H9 (cell line): ENCODE measurements around the gene EIF3B. TPM values are rescaled to one million over a fixed set of nuclear protein-coding genes. Genes with fewer than 3 reads are reported as not detected.

Experiments used
- DNase-seq: peaks from one replicate; pipeline ENCODE4 v3.0.0-alpha.2; 2017
- H2AFZ ChIP-seq: one replicate; pipeline ENCODE4 v1.6.1; 2013; ENCODE audit warnings: mild to moderate bottlenecking, low read length, control low read depth, moderate library complexity
- H2AK5ac ChIP-seq: 2 replicates; pipeline ENCODE4 v1.6.1; 2013; ENCODE audit warnings: low read length, control low read depth, mixed read lengths; ENCODE audit not compliant: insufficient read length
- H2BK120ac ChIP-seq: one replicate; pipeline ENCODE4 v1.6.1; 2013; ENCODE audit warnings: low read depth, mild to moderate bottlenecking, low read length, control low read depth, inconsistent platforms; ENCODE audit not compliant: poor library complexity, severe bottlenecking
- H2BK12ac ChIP-seq: 2 replicates; pipeline ENCODE4 v1.6.1; 2013; ENCODE audit warnings: low read length, control low read depth, mixed read lengths, low read depth; ENCODE audit not compliant: insufficient read length
- H2BK15ac ChIP-seq: 2 replicates; pipeline ENCODE4 v1.6.1; 2013; ENCODE audit warnings: low read depth, low read length, control low read depth
- H2BK20ac ChIP-seq: one replicate; pipeline ENCODE4 v1.6.1; 2013; ENCODE audit warnings: low read depth, mild to moderate bottlenecking, low read length, control low read depth, inconsistent platforms; ENCODE audit not compliant: poor library complexity, severe bottlenecking
- H2BK5ac ChIP-seq: 2 replicates; pipeline ENCODE4 v1.6.1; 2013; ENCODE audit warnings: low read length, control low read depth, mixed read lengths; ENCODE audit not compliant: insufficient read length
- H3K14ac ChIP-seq: 2 replicates; pipeline ENCODE4 v1.6.1; 2013; ENCODE audit warnings: low read length, control low read depth; ENCODE audit not compliant: insufficient read depth
- H3K18ac ChIP-seq: 2 replicates; pipeline ENCODE4 v1.6.1; 2013; ENCODE audit warnings: low read depth, mild to moderate bottlenecking, mixed read lengths, low read length, control low read depth; ENCODE audit not compliant: insufficient read length
- H3K23ac ChIP-seq: 2 replicates; pipeline ENCODE4 v1.6.1; 2013; ENCODE audit warnings: low read length, control low read depth, mixed read lengths, low read depth; ENCODE audit not compliant: insufficient read length
- H3K23me2 ChIP-seq: 2 replicates; pipeline ENCODE4 v1.6.1; 2013; ENCODE audit warnings: low read depth, mild to moderate bottlenecking, mixed read lengths, low read length, control low read depth; ENCODE audit not compliant: insufficient read length, poor library complexity, severe bottlenecking
- H3K27ac ChIP-seq: 2 replicates; pipeline ENCODE4 v1.5.1; 2013; ENCODE audit warnings: low read length, control low read depth, mixed read lengths, low read depth; ENCODE audit not compliant: insufficient read length
- H3K27me3 ChIP-seq: 2 replicates; pipeline ENCODE4 v1.6.1; 2013; ENCODE audit warnings: low read length, control low read depth, inconsistent platforms; ENCODE audit not compliant: insufficient read depth
- H3K4ac ChIP-seq: 2 replicates; pipeline ENCODE4 v1.6.1; 2013; ENCODE audit warnings: low read depth, mild to moderate bottlenecking, control low read depth, inconsistent platforms, low read length, moderate library complexity
- H3K4me1 ChIP-seq: 2 replicates; pipeline ENCODE4 v1.6.1; 2013; ENCODE audit warnings: low read length, control low read depth, inconsistent platforms; ENCODE audit not compliant: insufficient read depth
- H3K4me2 ChIP-seq: 2 replicates; pipeline ENCODE4 v1.6.1; 2013; ENCODE audit warnings: low read length, control low read depth, mixed read lengths; ENCODE audit not compliant: insufficient read length, insufficient read depth
- H3K56ac ChIP-seq: 2 replicates; pipeline ENCODE4 v1.6.1; 2013; ENCODE audit warnings: low read depth, mild to moderate bottlenecking, mixed read lengths, low read length, control low read depth; ENCODE audit not compliant: insufficient read length
- H3K79me1 ChIP-seq: 2 replicates; pipeline ENCODE4 v1.6.1; 2013; ENCODE audit warnings: low read depth, mild to moderate bottlenecking, moderate library complexity, low read length, control low read depth, inconsistent platforms; ENCODE audit not compliant: insufficient read depth, poor library complexity, severe bottlenecking
- H3K79me2 ChIP-seq: 2 replicates; pipeline ENCODE4 v1.6.1; 2013; ENCODE audit warnings: low read length, control low read depth, inconsistent platforms; ENCODE audit not compliant: insufficient read depth
- H3K9ac ChIP-seq: 2 replicates; pipeline ENCODE4 v1.6.1; 2013; ENCODE audit warnings: low read length, control low read depth, mixed read lengths; ENCODE audit not compliant: insufficient read length; ENCODE audit errors: extremely low read depth
- H3K9me3 ChIP-seq: one replicate; pipeline ENCODE4 v1.6.1; 2013; ENCODE audit warnings: low read depth, low read length, inconsistent platforms; ENCODE audit not compliant: control insufficient read depth
- H3T11ph ChIP-seq: one replicate; pipeline ENCODE4 v1.6.1; 2013; ENCODE audit warnings: mild to moderate bottlenecking, low read length, control low read depth, inconsistent platforms
- H4K20me1 ChIP-seq: one replicate; pipeline ENCODE4 v1.6.1; 2013; ENCODE audit not compliant: control insufficient read depth, insufficient read length, insufficient read depth
- H4K5ac ChIP-seq: 2 replicates; pipeline ENCODE4 v1.6.1; 2013; ENCODE audit warnings: low read depth, mild to moderate bottlenecking, mixed read lengths, low read length, control low read depth; ENCODE audit not compliant: insufficient read length
- H4K8ac ChIP-seq: replicated peaks from 2 replicates; pipeline ENCODE4 v1.6.1; 2013; ENCODE audit warnings: low read length, control low read depth, mixed read lengths, low read depth; ENCODE audit not compliant: insufficient read length
- H4K91ac ChIP-seq: 2 replicates; pipeline ENCODE4 v1.6.1; 2013; ENCODE audit warnings: low read depth, mild to moderate bottlenecking, moderate library complexity, mixed read lengths, low read length, control low read depth; ENCODE audit not compliant: insufficient read length
- H3K27ac Mint-ChIP-seq, 3 experiments: 2 replicates in 2 of 3; 3 replicates in 1 of 3; pipeline ENCODE4 v1.8.0; 2020 to 2021; ENCODE audit warnings: mixed read lengths in 3 of 3, mild to moderate bottlenecking in 1 of 3, moderate library complexity in 1 of 3
- H3K27me3 Mint-ChIP-seq: 2 replicates; pipeline ENCODE4 v1.8.0; 2021; ENCODE audit warnings: low read depth, mild to moderate bottlenecking, moderate library complexity, mixed read lengths
- H3K36me3 Mint-ChIP-seq, 3 experiments: 2 replicates in 2 of 3; 3 replicates in 1 of 3; pipeline ENCODE4 v1.8.0; 2020 to 2021; ENCODE audit warnings: low read depth in 3 of 3, mixed read lengths in 3 of 3; ENCODE audit not compliant: insufficient read depth in 1 of 3
- H3K4me1 Mint-ChIP-seq, 2 experiments: 2 replicates each; pipeline ENCODE4 v1.8.0; 2020; ENCODE audit warnings: mixed read lengths in 2 of 2
- H3K4me3 Mint-ChIP-seq, 2 experiments: 2 replicates in 1 of 2; 3 replicates in 1 of 2; pipeline ENCODE4 v1.8.0; 2020 to 2021; ENCODE audit warnings: mild to moderate bottlenecking in 2 of 2, mixed read lengths in 2 of 2, moderate library complexity in 1 of 2
- H3K9me3 Mint-ChIP-seq, 2 experiments: 2 replicates in 1 of 2; 3 replicates in 1 of 2; pipeline ENCODE4 v1.8.0; 2020; ENCODE audit warnings: mild to moderate bottlenecking in 2 of 2, mixed read lengths in 2 of 2, moderate library complexity in 1 of 2
- WGBS: extraction: QIAGEN DNeasy Blood & Tissue Kit; methylation state at CpG from one replicate; pipeline ENCODE4 v1.1.7; 2013; ENCODE audit warnings: missing lambda C conversion rate, low lambda C conversion rate, mixed read lengths; ENCODE audit not compliant: insufficient read length; ENCODE audit errors: extremely low coverage; 5-methylcytosine and 5-hydroxymethylcytosine counted together
- total RNA-seq: library from RNA; stranded (reverse); gene quantifications from 2 replicates; pipeline ENCODE4 v1.2.1, GENCODE V29; 2021
- TF ChIP-seq, protein P1 (sequence below): fragments of 200-600 bp; sonication (generic); conservative IDR thresholded peaks from 3 replicates; pipeline ENCODE4 v1.8.0; 2021; ENCODE audit warnings: antibody characterized with exemption, mild to moderate bottlenecking

The EIF3B gene
- total RNA-seq, 1 experiment from 2014 or later: 337 TPM

DNA sequence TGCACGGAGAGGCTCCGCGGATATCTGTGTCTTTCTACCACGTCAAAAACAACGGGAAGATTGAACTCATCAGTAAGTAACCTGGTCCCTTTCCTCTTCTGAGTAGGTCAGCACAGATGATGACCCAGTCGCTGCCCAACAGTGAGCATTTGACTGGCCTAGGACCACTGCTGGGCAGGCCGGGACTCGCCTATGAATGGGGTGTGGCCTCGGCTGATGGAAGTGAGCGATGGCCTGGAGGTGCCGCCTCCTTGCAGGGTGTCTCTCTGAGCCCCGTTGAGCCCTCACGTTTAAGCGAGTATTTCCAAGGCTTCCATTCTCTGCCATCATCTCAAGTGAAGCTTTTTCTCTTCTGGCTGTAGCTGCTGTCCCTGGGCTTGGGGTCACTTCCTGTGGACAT is 18.1 kb downstream of the EIF3B start:
- H3K79me2 ChIP-seq: peaks cover 3% of the 10 kb centered on the region; the same call in 1 of the 2 replicates
- Mint-ChIP-seq H3K27me3 (no peaks in the 10 kb centered on the region; the same call in 1 of the 2 replicates), H3K36me3 (peaks cover 75 to 96% (median 95%) of the 10 kb centered on the region in 3 experiments), H3K4me1 (no peaks in the 10 kb centered on the region), H3K27ac (peak overlapping the region in 2 of 3 experiments; percentile 16 to 18; a peak in 2 of 7 replicates), H3K4me3 (no peak overlapping the region), H3K9me3 (no peaks in the 10 kb centered on the region; a peak in 2 of 5 replicates)
- no peak overlapping the region for H3T11ph ChIP-seq
- H2AK5ac ChIP-seq: no peak overlapping the region
- H3K4me2 ChIP-seq: no peak overlapping the region
- H4K20me1 ChIP-seq: no peaks in the 10 kb centered on the region
- H3K27me3 ChIP-seq: no peaks in the 10 kb centered on the region
- no peaks in the 10 kb centered on the region for H3K23me2 ChIP-seq
- no peak overlapping the region for H4K8ac ChIP-seq
- H3K18ac ChIP-seq: no peak overlapping the region
- no peaks in the 10 kb centered on the region for H3K4me1 ChIP-seq
- H3K14ac ChIP-seq: no peak overlapping the region
- no peak overlapping the region for H3K9ac ChIP-seq
- H3K4ac ChIP-seq: no peak overlapping the region
- H2BK5ac ChIP-seq: no peak overlapping the region
- no CpG with 5 or more reads among the region's 14 CpGs for WGBS
- no peak overlapping the region for H3K56ac ChIP-seq
- no peaks in the 10 kb centered on the region for H3K9me3 ChIP-seq
- H4K5ac ChIP-seq: no peak overlapping the region
- no peak for DNase-seq
- H3K79me1 ChIP-seq: peaks cover 19% of the 10 kb centered on the region
- H3K23ac ChIP-seq: no peak overlapping the region
- no peak overlapping the region for H2BK15ac ChIP-seq
- no peak overlapping the region for H3K27ac ChIP-seq
- H2BK120ac ChIP-seq: no peak overlapping the region
- H2AFZ ChIP-seq: no peak overlapping the region
- no peak overlapping the region for H2BK12ac ChIP-seq
- H2BK20ac ChIP-seq: no peak overlapping the region
- no peak overlapping the region for H4K91ac ChIP-seq
- TF ChIP-seq, protein P1, sequence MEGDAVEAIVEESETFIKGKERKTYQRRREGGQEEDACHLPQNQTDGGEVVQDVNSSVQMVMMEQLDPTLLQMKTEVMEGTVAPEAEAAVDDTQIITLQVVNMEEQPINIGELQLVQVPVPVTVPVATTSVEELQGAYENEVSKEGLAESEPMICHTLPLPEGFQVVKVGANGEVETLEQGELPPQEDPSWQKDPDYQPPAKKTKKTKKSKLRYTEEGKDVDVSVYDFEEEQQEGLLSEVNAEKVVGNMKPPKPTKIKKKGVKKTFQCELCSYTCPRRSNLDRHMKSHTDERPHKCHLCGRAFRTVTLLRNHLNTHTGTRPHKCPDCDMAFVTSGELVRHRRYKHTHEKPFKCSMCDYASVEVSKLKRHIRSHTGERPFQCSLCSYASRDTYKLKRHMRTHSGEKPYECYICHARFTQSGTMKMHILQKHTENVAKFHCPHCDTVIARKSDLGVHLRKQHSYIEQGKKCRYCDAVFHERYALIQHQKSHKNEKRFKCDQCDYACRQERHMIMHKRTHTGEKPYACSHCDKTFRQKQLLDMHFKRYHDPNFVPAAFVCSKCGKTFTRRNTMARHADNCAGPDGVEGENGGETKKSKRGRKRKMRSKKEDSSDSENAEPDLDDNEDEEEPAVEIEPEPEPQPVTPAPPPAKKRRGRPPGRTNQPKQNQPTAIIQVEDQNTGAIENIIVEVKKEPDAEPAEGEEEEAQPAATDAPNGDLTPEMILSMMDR: no peak
